Urothelium cell line (cell line): ENCODE data around the gene ERV3-1.
"Not testable (repeated sequence)": the region's sequence is repeated elsewhere in the genome, so short reads cannot be mapped to it uniquely, and the experiment has no call there.

Experiments used
- DNase-seq: peaks from one replicate; pipeline ENCODE4 v3.0.0; 2011; ENCODE audit warnings: low spot score, mixed read lengths
- FAIRE-seq: peaks from 2 replicates; lab custom pipeline; 2011; peaks lifted over from hg19 to GRCh38; lab: Jason Lieb, UNC

The ERV3-1 gene

GRCh38 chr7:65002972-65003585, 3.4 kb downstream of the ERV3-1 start:
- DNase-seq (no peak), FAIRE-seq (no peak)

- FAIRE-seq, result no peak
- no peak for DNase-seq
Measured at GRCh38 chr7:65001291-65001814, 5.1 kb downstream of the ERV3-1 start.

DNA sequence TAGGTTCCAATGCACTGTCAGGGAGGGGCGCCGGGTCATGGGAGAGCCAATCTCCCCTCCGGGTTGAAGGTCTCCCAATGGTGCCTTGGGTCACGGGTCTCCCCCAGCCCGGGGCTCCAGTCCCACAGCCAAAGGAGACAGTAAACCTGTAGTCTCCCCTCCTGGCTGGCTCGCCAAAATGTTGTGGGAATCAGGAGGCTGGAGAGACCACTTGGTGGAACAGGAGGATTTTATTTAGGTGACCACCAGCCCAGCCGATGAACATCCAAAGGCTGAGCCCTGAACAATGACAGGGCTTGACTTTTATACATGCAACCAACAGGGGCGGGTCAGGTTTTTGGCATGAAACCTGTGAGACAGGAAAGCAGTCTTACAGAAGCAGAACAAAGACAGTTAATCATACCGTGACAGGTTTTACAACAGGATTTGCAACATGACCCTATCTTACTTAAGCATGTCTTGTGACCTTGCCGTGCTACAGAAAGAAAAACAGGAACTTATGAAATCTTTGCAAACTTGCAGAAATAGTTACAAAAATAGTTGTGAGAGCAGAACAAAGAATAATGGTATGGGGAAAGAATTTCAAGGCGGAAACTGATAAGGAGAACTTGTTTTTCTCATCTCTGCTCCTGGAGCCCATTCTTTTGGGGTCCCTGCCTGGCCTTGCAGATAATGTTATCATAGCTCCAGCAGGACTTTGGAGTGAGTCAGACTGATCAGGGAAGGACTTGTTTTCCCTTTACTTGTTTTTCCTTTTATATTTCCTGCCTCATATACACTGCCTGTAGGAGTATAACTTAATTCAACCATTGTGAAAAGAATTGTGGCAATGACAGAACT, 7.1 kb downstream of the ERV3-1 start:
- no peak for FAIRE-seq
- DNase-seq, result no peak

GRCh38 chr7:64998865-64999164, 7.7 kb downstream of the ERV3-1 start:
- no peak for DNase-seq

DNA sequence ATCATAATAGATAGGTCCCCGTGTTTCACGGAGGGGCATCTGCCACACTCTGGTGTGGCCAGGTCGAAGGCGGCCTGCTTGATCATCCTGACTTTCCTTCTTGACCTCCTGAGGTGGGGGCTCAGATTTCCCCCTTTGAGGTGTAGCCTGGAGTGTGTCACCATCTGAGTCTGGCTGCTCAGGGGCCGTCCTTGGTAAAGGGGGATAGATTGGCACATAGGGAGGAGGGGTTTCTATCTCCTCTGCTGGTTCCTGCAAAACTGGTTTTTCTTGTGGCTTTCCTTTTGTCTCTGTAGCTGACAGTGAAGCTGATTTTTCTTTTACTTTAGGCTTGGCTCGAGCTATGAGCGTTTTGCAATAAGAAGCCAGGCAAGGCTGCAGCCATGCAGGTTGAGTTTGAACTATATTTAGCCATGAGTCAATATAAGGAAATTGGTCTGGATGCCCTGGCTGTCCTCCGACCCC, 8.5 kb downstream of the ERV3-1 start:
- no peak for FAIRE-seq

More at GRCh38 chr7:64998865-64999164, 7.7 kb downstream of the ERV3-1 start:
- no peak for FAIRE-seq

GRCh38 chr7:64997164-64997908, 9.2 kb downstream of the ERV3-1 start:
- no peak for FAIRE-seq
- no peak for DNase-seq

More for the DNA sequence above, 8.5 kb downstream of the ERV3-1 start:
- DNase-seq, result no peak

- DNase-seq (no peak), FAIRE-seq (no peak)
Measured at GRCh38 chr7:64996305-64996704, 10.2 kb downstream of the ERV3-1 start.

DNA sequence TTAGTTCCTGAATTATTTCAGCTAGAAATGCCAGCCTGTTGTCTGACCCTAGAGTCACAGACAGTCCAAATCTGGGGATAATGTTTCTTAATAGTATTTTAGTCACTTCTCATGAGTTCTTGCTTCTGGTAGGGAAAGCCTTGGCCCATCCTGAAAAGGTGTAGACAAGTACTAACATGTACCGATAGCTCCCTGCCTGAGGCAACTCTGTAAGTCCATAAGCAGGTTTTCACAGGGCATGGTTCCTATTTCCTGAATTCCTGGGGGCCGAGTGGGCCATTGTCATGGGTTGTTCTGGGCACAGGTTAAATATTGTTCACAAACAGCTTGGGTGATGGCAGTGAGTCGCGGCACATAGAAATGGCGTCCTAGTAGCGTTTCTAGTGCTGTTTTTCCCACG, 12.6 kb downstream of the ERV3-1 start:
- FAIRE-seq (no peak), DNase-seq (no peak)

- DNase-seq (no peak), FAIRE-seq (no peak)
Measured at GRCh38 chr7:64992971-64993370, 13.5 kb downstream of the ERV3-1 start.

DNA sequence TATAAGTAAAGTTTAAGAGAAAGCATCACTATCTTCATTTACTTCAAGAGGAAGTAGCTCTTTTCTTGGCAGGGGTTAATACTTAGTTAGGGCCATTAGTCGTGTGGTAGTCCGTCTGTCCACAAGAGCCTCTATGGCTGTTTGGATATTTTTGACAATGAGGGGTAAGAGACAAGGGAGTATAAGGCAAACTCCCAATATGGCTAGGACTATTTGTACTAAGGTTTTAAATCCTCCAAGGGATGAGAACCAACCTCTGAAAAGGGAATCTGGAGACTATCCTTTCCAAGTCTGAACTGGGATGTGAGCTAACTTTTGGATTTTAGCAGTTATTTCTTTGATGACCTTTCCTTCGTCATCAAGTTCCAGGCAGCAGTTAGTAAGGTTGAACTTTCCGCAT, 15.6 kb downstream of the ERV3-1 start, which contains the start of gene ZNF117:
Gene ZNF117 (minus strand): TSS at position 101 of the 400 bp plus-strand sequence.
- DNase-seq, result no peak
- no peak for FAIRE-seq

DNA sequence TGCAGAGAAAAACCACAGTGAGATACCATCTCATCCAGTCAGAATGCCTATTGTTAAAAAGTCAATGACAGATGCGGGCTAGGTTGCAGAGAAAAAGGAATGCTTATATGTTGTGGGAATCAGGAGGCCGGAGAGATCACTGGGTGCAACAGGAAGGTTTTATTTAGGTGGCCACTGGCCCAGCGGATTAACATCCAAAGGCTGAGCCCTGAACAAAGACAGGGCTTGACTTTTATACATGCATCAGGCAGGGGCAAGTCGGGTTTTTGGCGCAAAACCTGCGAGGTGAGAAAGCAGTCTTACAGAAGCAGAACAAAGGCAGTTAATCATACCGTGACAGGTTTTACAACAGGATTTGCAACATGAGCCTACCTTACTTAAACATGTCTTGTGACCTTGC, 16.3 kb downstream of the ERV3-1 start:
- FAIRE-seq (no peak), DNase-seq (no peak)

DNA sequence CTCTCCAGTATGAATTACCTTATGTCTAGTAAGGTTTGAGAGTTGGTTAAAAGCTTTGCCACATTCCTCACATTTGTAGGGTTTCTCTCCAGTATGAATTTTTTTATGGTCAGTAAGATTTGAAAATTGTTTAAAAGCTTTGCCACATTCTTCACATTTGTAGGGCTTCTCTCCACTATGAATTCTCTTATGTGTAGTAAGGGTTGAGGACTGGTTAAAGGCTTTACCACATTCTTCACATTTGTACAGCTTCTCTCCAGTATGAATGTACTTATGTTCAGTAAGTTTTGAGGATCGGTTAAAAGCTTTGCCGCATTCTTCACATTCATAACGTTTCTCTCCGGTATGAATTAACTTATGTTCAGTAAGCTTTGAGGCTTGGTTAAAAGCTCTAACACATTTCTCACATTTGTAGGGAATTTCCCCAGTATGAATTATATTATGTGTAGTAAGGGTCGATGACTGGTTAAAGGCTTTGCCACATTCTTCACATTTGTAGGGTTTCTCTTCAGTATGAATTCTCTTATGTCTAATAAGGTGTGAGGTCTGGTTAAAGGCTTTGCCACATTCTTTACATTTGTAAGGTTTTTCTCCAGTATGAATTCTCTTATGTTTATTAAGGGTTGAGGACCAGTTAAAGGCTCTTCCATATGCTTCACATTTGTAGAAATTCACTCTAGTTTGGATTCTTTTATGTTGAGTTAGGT, 27.8 kb downstream of the ERV3-1 start:
- FAIRE-seq (no peak), DNase-seq (no peak)

DNA sequence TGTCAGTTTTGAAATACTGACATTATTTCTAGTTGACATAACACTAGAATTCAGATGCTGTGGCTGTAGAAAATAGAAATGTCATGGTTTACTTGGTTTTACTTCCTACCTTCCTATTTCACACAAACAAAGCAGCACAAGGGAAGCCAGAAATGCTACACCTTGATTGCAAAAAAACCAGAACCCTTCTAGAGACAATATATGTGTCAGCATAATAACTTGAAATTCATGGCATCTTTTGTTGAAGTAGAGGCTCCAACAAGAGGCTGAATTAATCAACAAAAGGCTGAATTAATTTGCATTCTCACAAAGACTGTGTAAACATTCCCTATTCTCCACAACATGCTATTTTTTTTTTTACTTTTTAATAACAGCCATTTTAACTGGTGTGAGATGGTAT, 40.9 kb downstream of the ERV3-1 start:
- DNase-seq, result no peak
- no peak for FAIRE-seq

GRCh38 chr7:64959072-64959747, 47.3 kb downstream of the ERV3-1 start:
- DNase-seq (no peak), FAIRE-seq (peak; percentile 40)

- DNase-seq (peak; percentile 29), FAIRE-seq (no peak)
Measured at GRCh38 chr7:64951250-64951848, 55.1 kb downstream of the ERV3-1 start.

DNA sequence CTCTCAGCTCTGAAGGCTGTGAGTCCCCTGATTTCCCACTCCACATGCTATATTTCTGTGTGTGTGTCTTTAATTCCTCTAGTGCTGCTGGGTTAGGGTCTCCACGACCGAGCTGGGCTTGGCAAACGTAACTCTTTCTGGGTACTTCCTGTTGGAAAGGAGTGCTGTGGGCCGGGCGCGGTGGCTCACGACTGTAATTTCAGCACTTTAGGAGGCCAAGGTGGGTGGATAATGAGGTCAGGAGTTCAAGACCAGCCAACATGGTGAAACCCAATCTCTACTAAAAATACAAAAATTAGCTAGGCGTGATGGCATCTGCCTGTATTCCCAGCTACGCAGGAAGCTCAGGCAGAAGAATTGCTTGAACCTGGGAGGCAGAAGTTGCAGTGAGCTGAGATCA, 55.8 kb downstream of the ERV3-1 start:
- DNase-seq, FAIRE-seq: not testable (repeated sequence)

DNA sequence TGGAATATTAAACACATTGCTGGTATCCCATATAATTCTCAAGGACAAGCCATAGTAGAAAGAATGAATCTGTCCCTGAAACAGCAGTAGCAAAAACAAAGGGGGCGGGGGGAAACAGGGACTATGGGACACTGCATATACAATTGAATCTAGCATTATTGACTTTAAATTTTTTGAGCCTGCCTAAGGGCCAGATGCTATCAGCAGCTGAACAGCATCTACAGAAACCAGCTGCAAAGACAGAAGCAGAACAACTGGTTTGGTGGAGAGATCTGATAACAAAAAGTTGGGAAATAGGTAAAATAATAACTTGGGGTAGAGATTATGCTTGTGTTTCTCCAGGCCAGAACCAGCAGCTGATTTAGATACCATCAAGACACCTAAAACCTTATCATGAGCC, 57.7 kb downstream of the ERV3-1 start:
- not testable (repeated sequence) for FAIRE-seq, DNase-seq

DNA sequence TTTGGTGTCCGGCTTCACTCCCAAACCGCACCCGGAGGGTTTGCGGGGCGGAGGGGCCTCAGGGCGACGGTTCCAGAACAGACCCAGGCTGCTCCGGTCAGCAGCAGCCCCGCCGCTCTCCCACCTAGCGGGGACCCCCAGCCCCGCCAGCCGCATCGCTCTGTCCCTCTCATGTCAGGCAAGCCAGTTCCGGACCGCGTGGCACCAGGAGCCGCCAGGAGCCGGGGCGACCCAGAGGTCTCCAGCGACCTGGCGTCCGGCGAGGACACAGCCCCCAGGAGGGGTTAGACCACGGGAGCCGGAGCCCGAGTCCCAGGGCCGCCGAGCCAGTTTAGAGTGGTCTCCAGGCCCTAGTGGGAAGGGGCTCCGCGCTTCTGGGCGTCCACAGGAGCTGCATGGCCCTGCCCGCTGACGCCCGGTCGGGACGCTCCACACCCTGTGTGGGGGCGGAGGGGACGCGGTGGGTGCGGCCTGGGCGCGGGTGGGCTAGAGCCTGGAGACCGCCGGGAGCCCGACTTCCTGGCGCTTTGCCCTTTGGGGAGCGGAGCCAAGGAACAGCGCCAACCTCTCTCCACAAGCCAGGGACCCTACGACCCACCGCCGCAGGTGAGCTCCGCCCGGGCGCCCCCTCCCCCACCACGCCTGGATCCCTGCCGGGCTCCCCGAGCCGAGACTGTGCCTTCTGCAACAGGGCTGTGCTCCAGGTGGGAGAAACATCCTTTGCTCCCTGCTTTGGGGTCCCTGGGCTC, 59.1 kb downstream of the ERV3-1 start:
- no peak for FAIRE-seq
- no peak for DNase-seq

GRCh38 chr7:64946772-64947171, 59.7 kb downstream of the ERV3-1 start:
- FAIRE-seq (no peak), DNase-seq (no peak)
